ENCODE data around the gene U2AF1L4.

U2AF1L4 gene

GRCh38 chr19:35757231-35757748 is 12.1 kb upstream of the U2AF1L4 start:
- no peak for DNase-seq (ENCODE audit: low spot score)

GRCh38 chr19:35756377-35757230 is 11.4 kb upstream of the U2AF1L4 start, which contains the start of gene HSPB6:
HSPB6 (minus strand) TSS chr19:35757029; CDS start chr19:35757008, 21 bp downstream.
- DNase-seq (ENCODE audit: low spot score) = no peak

GRCh38 chr19:35755550-35756376 is 10.5 kb upstream of the U2AF1L4 start:
- peak; percentile 60 for DNase-seq (ENCODE audit: low spot score)

GRCh38 chr19:35755131-35755549 is 9.9 kb upstream of the U2AF1L4 start:
- no peak for DNase-seq (ENCODE audit: low spot score)

GRCh38 chr19:35754370-35755130 is 9.3 kb upstream of the U2AF1L4 start:
- no peak for DNase-seq (ENCODE audit: low spot score)

GRCh38 chr19:35753634-35754369 is 8.6 kb upstream of the U2AF1L4 start:
- DNase-seq (ENCODE audit: low spot score) = no peak

GRCh38 chr19:35752746-35753350 is 7.6 kb upstream of the U2AF1L4 start:
- no peak for DNase-seq (ENCODE audit: low spot score)

- no peak for DNase-seq (ENCODE audit: low spot score)
Measured at GRCh38 chr19:35751839-35752745, 6.9 kb upstream of the U2AF1L4 start.

GRCh38 chr19:35750167-35750566 is 4.9 kb upstream of the U2AF1L4 start:
- DNase-seq (ENCODE audit: low spot score) = no peak

- peak; percentile 100 for DNase-seq (ENCODE audit: low spot score)
Measured at GRCh38 chr19:35748106-35749020, 3.1 kb upstream of the U2AF1L4 start, which contains the start of gene LIN37. LIN37 (plus strand) TSS chr19:35748576; CDS start chr19:35748725, 149 bp downstream.

- DNase-seq (ENCODE audit: low spot score) = no peak
Measured at GRCh38 chr19:35746531-35746930, 1.3 kb upstream of the U2AF1L4 start.

- no peak for DNase-seq (ENCODE audit: low spot score)
Measured at GRCh38 chr19:35746087-35746462, 857 bp upstream of the U2AF1L4 start.

- DNase-seq (ENCODE audit: low spot score) = peak; percentile 97
Measured at GRCh38 chr19:35744430-35745327, 539 bp downstream of the U2AF1L4 start.

- DNase-seq (ENCODE audit: low spot score) = no peak
Measured at GRCh38 chr19:35743640-35744429, 1.4 kb downstream of the U2AF1L4 start.

GRCh38 chr19:35742121-35742724 is 3.0 kb downstream of the U2AF1L4 start, which contains the start of gene IGFLR1:
IGFLR1 (minus strand) TSS chr19:35742452; CDS start chr19:35741180, 1,272 bp downstream.
- no peak for DNase-seq (ENCODE audit: low spot score)

- DNase-seq (ENCODE audit: low spot score) = no peak
Measured at GRCh38 chr19:35741203-35741515, 4.1 kb downstream of the U2AF1L4 start.

All from hematopoietic multipotent progenitor cell treated with erythropoietin and hydrocortisone succinate and interleukin-3 and kit ligand, for 15 days (in vitro differentiated cells).